ENCODE measurements around the gene LTBP3.
"Not testable (repeated sequence)": the region's sequence is repeated elsewhere in the genome, so short reads cannot be mapped to it uniquely, and the experiment has no call there.

The LTBP3 gene

DNA sequence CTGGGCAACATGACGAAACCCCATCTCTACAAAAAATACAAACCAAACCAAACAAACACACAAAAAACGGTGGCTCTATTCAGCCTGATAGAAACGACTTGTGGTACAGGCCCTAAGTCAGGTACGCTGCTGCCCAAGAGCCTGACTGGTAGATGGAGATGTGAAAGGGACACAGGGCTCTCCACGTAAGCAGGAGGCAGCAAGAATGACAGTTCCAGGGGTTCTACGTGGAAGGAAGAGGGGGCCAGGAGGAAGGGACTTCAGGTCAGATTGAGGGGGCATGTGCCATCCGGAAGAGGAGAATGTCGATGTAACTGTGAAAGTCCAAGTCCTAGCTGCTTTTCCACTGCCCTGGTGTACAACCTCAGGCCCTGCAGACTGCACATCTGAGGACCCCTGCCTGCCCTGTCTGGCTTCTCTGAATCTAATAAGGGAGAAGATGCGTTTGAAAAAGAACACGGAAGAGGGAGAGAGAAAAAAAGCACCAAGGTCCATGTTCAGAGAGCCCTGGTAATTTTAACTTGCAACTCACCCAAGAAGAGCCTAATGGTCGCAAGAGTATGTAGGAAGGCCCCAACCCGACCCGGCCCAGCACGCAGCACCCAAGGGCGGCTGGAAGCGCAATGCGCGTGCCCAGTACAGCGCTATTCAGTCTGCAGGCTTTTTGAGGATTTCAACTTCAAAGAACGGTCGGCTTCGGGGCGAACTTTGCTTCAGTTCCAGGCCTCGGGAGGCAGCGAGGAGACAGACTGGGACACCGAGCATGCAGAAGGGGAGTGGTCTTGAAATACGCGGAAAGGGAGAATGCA lies 11.2 kb upstream of the LTBP3 start:
- Mint-ChIP-seq H3K9me3 (ENCODE audit: low read depth) (no peaks in the 10 kb centered on the region), H3K36me3 (peaks cover 8% of the 10 kb centered on the region), H3K27ac (peak overlapping the region; percentile 99), H3K27me3 (no peaks in the 10 kb centered on the region), H3K4me1 (ENCODE audit: low read depth) (peaks cover 65% of the 10 kb centered on the region), H3K4me3 (peak overlapping the region; percentile 99)

GRCh38 chr11:65565624-65566453 lies 7.7 kb upstream of the LTBP3 start:
- H3K9me3 Mint-ChIP-seq (ENCODE audit: low read depth), result no peaks in the 10 kb centered on the region
- peaks cover 5% of the 10 kb centered on the region for H3K36me3 Mint-ChIP-seq
- peaks cover 50% of the 10 kb centered on the region for H3K4me1 Mint-ChIP-seq (ENCODE audit: low read depth)
- peak overlapping the region; percentile 96 for H3K27ac Mint-ChIP-seq
- no peaks in the 10 kb centered on the region for H3K27me3 Mint-ChIP-seq
- peak overlapping the region; percentile 74 for H3K4me3 Mint-ChIP-seq

DNA sequence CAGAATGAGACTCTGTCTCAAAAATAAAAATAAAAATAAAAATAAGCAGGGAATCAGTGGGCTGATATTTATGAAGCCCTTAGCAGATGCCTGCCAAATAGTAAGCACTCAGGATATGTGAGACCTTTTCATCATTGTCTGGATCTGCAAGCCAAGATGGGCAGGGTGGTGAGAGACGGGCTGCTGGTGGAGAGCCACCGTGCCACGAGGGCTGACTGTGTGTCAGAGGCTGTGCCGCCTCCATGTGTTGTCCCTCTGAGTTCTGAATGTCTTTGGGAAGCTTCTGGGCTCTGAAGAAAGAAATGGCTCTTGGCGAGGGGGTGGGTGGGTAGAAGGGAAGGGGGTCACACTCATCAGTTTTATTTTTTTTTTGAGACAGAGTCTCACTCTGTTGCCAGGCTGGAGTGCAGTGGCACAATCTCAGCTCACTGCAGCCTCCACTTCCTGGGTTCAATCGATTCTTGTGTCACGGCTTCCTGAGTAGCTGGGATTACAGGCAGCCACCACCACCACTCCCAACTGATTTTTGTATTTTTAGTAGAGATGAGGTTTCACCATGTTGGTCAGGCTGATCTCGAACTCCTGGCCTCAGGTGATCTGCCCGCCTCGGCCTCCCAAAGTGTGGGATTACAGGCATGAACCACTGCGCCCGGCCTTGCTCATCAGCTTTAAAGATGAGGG lies 6.9 kb upstream of the LTBP3 start:
- H3K9me3 Mint-ChIP-seq (ENCODE audit: low read depth); H3K36me3 Mint-ChIP-seq; H3K27me3 Mint-ChIP-seq: not testable (repeated sequence)
- Mint-ChIP-seq H3K4me3 (peak overlapping the region; percentile 74), H3K27ac (peak overlapping the region; percentile 96), H3K4me1 (ENCODE audit: low read depth) (peaks cover 54% of the 10 kb centered on the region)

DNA sequence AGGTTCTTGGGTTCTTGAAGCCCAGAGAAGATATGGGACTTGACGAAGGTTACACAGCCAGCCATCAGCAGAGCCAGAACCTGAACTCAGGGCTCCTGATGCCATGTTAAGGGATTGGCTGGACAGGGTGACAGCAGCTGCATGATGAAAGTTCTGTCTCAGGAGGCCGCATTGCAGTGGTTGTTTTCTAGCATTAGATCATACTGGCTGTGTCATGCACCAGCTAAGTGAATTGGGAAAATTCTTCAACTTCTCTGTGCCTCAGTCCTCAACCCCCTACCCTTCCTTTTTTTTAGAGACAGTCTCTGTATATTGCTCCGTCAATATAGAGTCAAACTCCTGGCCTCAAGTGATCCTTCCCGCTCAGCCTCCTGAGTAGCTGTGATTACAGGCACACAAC lies 5.4 kb upstream of the LTBP3 start:
- no peaks in the 10 kb centered on the region for H3K9me3 Mint-ChIP-seq (ENCODE audit: low read depth)
- H3K27ac Mint-ChIP-seq, result peak overlapping the region; percentile 86
- peaks cover 56% of the 10 kb centered on the region for H3K4me1 Mint-ChIP-seq (ENCODE audit: low read depth)
- peaks cover 3% of the 10 kb centered on the region for H3K36me3 Mint-ChIP-seq
- H3K27me3 Mint-ChIP-seq, result no peaks in the 10 kb centered on the region
- H3K4me3 Mint-ChIP-seq, result no peak overlapping the region

DNA sequence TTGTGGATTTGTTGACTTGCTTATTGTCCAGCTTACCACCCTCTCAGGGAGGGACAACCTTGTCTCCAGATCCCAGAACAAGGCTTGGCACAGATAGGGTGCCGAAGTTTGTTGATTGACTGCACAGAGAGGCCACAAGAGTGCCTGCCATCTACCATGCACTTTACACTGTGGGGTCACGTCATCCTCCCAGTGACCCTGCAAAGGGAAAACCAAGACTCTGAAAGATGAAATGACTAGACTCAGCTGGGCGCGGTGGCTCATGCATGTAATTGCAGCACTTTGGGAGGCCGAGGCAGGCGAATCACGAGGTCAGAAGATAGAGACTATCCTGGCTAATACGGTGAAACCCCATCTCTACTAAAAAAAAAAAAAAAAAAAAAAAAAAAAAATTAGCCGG lies 4.6 kb upstream of the LTBP3 start:
- H3K4me3 Mint-ChIP-seq, result no peak overlapping the region
- peaks cover 51% of the 10 kb centered on the region for H3K4me1 Mint-ChIP-seq (ENCODE audit: low read depth)
- H3K9me3 Mint-ChIP-seq (ENCODE audit: low read depth), result no peaks in the 10 kb centered on the region
- H3K27ac Mint-ChIP-seq, result peak overlapping the region; percentile 41
- H3K27me3 Mint-ChIP-seq, result no peaks in the 10 kb centered on the region
- H3K36me3 Mint-ChIP-seq, result no peaks in the 10 kb centered on the region

GRCh38 chr11:65562020-65562419 lies 3.9 kb upstream of the LTBP3 start:
- Mint-ChIP-seq H3K4me1 (ENCODE audit: low read depth) (peaks cover 53% of the 10 kb centered on the region), H3K27ac (peak overlapping the region; percentile 34), H3K4me3 (peak overlapping the region; percentile 5)

DNA sequence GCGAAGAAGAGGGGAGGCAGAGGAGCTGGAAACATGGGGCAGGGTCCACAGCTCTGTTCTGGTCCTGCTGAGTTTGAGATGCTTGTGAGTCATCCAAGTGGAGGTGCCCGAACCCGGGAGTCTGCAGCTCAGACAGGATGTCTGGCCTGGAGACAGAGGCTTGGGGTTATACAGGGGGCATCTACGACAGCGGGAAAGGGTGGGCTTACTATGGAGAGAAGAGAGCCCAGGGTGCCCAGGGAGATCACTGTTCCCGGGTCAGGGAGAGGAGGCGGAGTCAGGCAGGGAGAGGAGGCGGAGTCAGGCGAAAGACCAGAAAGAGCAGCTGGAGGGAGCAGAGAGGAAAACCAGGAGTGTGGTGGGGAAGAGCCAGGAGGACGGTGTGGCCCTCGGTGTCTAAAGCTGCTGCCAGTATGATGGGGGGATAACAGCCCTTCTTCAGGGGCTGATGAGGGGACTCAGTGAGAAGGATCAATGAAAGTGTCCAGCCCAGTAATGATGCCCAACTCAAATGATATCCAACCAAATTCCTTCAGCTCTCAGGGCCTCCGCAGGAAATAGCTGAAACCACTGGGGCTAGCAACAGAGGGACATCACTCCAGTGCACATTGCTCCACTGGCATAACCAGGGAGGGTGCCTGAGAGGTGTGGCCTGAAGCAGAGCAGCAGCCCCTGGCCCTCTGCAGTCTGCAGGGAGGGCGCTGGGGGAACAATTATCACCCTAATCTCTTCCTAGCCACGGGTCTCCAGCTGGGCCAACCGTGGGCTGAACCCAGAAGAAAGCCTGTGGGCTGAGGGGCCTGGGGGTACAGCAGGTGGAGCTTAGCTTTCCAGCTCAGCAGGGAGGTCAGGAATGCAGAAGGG lies 2.6 kb upstream of the LTBP3 start:
- Mint-ChIP-seq H3K27ac (peak overlapping the region; percentile 81), H3K4me3 (peak overlapping the region; percentile 30), H3K27me3 (no peaks in the 10 kb centered on the region), H3K4me1 (ENCODE audit: low read depth) (peaks cover 52% of the 10 kb centered on the region), H3K9me3 (ENCODE audit: low read depth) (no peaks in the 10 kb centered on the region), H3K36me3 (no peaks in the 10 kb centered on the region)

More at GRCh38 chr11:65562020-65562419, 3.9 kb upstream of the LTBP3 start:
- Mint-ChIP-seq H3K9me3 (ENCODE audit: low read depth) (no peaks in the 10 kb centered on the region), H3K36me3 (no peaks in the 10 kb centered on the region), H3K27me3 (no peaks in the 10 kb centered on the region)

- peaks cover 52% of the 10 kb centered on the region for H3K4me1 Mint-ChIP-seq (ENCODE audit: low read depth)
- no peaks in the 10 kb centered on the region for H3K36me3 Mint-ChIP-seq
- peak overlapping the region; percentile 30 for H3K4me3 Mint-ChIP-seq
- H3K27ac Mint-ChIP-seq, result peak overlapping the region; percentile 81
- H3K9me3 Mint-ChIP-seq (ENCODE audit: low read depth), result no peaks in the 10 kb centered on the region
- no peaks in the 10 kb centered on the region for H3K27me3 Mint-ChIP-seq
Observed at GRCh38 chr11:65559951-65560537, 1.9 kb upstream of the LTBP3 start.

DNA sequence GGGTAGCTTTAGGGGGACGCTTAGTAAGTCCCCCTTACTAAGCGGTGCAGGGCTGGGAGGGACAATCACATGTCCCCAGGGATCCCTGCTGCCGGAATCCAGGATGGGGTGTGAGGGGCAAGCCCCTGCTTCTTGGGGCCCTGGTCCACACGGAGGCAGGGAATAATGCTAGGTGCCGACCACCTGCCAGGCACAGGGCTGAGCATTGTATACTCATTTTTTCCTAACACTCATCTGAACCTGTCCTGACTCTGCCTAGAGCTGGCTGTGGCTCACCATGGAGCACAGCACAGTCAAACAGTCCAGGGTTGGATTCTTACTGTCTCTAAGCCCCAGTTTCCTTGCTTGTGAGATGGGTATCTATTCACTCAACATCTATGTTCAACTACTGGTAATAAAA lies 1.4 kb upstream of the LTBP3 start:
- Mint-ChIP-seq H3K27me3 (no peaks in the 10 kb centered on the region), H3K4me3 (peak overlapping the region; percentile 62), H3K27ac (peak overlapping the region; percentile 81), H3K4me1 (ENCODE audit: low read depth) (peaks cover 53% of the 10 kb centered on the region), H3K36me3 (no peaks in the 10 kb centered on the region), H3K9me3 (ENCODE audit: low read depth) (no peaks in the 10 kb centered on the region)

DNA sequence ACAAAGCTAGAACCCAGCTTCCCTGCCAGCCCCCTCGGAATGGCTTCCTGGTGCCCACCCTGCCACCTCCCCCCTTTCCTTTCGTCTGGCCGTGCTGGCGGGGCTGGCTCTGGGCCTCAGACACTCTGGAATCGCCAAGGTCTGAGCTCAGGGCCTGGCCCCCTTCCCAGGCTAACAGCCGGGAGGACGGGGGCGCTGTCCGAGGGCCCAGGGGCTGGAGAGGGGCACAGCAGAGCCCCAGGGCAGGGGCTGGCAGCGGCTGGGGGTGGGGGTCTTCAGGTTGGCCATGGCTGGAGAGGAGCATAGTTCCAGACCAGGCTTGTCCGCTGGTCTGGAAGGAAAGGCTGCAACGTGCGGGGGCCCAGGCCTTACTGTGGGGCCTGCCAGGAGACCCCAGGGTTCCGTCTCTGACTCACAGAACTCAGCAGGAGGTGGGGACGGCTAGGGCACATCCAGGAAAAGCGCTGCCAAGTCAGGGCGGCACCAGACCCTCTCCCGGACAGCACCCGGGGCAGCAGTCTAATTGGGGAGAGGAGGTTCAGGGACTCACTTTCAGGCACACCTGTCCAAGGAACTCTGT lies 861 bp upstream of the LTBP3 start:
- Mint-ChIP-seq H3K4me1 (ENCODE audit: low read depth) (peaks cover 57% of the 10 kb centered on the region), H3K27ac (peak overlapping the region; percentile 81), H3K27me3 (no peaks in the 10 kb centered on the region), H3K9me3 (ENCODE audit: low read depth) (no peaks in the 10 kb centered on the region), H3K36me3 (no peaks in the 10 kb centered on the region), H3K4me3 (peak overlapping the region; percentile 62)

- Mint-ChIP-seq H3K36me3 (no peaks in the 10 kb centered on the region), H3K27ac (peak overlapping the region; percentile 94), H3K4me1 (ENCODE audit: low read depth) (peaks cover 59% of the 10 kb centered on the region), H3K27me3 (no peaks in the 10 kb centered on the region), H3K9me3 (ENCODE audit: low read depth) (no peaks in the 10 kb centered on the region), H3K4me3 (peak overlapping the region; percentile 88)
Observed at GRCh38 chr11:65557280-65558001, 718 bp downstream of the LTBP3 start.

GRCh38 chr11:65556470-65557279 lies 1.5 kb downstream of the LTBP3 start:
- peak overlapping the region; percentile 88 for H3K4me3 Mint-ChIP-seq
- H3K27ac Mint-ChIP-seq, result peak overlapping the region; percentile 94
- H3K4me1 Mint-ChIP-seq (ENCODE audit: low read depth), result peaks cover 64% of the 10 kb centered on the region

More at GRCh38 chr11:65556470-65557279, 1.5 kb downstream of the LTBP3 start:
- no peaks in the 10 kb centered on the region for H3K36me3 Mint-ChIP-seq
- no peaks in the 10 kb centered on the region for H3K9me3 Mint-ChIP-seq (ENCODE audit: low read depth)
- H3K27me3 Mint-ChIP-seq, result no peaks in the 10 kb centered on the region

Measured in activated naive CD8-positive, alpha-beta T cell (primary cell).